ENCODE results near the gene PRDM11.

Gene PRDM11

GRCh38 chr11:45178223-45178622 is 31.8 kb downstream of the PRDM11 start:
- no peak for DNase-seq

GRCh38 chr11:45178890-45179671 is 32.6 kb downstream of the PRDM11 start:
- DNase-seq, result no peak

- DNase-seq, result no peak
Measured at GRCh38 chr11:45179686-45180178, 33.3 kb downstream of the PRDM11 start.

GRCh38 chr11:45180179-45180847 is 33.9 kb downstream of the PRDM11 start:
- DNase-seq, result no peak

- peak; percentile 23 for DNase-seq
Measured at GRCh38 chr11:45180848-45181192, 34.4 kb downstream of the PRDM11 start.

GRCh38 chr11:45181193-45181888 is 34.9 kb downstream of the PRDM11 start:
- DNase-seq, result no peak

- DNase-seq, result no peak
Measured at GRCh38 chr11:45181889-45182550, 35.6 kb downstream of the PRDM11 start.

GRCh38 chr11:45182902-45183301 is 36.5 kb downstream of the PRDM11 start:
- no peak for DNase-seq

- no peak for DNase-seq
Measured at GRCh38 chr11:45184640-45185039, 38.2 kb downstream of the PRDM11 start.

- no peak for DNase-seq
Measured at GRCh38 chr11:45185228-45185729, 38.8 kb downstream of the PRDM11 start.

GRCh38 chr11:45187375-45187774 is 40.9 kb downstream of the PRDM11 start:
- DNase-seq, result no peak

- no peak for DNase-seq
Measured at GRCh38 chr11:45188127-45188526, 41.7 kb downstream of the PRDM11 start.

- no peak for DNase-seq
Measured at GRCh38 chr11:45189230-45189629, 42.8 kb downstream of the PRDM11 start.

GRCh38 chr11:45193695-45194094 is 47.3 kb downstream of the PRDM11 start:
- DNase-seq, result no peak

GRCh38 chr11:45204761-45205160 is 58.3 kb downstream of the PRDM11 start:
- no peak for DNase-seq

- no peak for DNase-seq
Measured at GRCh38 chr11:45205978-45206377, 59.5 kb downstream of the PRDM11 start.

GRCh38 chr11:45208135-45208534 is 61.7 kb downstream of the PRDM11 start:
- no peak for DNase-seq

- DNase-seq, result no peak
Measured at GRCh38 chr11:45209000-45209879, 62.8 kb downstream of the PRDM11 start.

GRCh38 chr11:45209891-45210699 is 63.7 kb downstream of the PRDM11 start:
- DNase-seq, result peak; percentile 18

GRCh38 chr11:45210846-45211245 is 64.4 kb downstream of the PRDM11 start:
- no peak for DNase-seq

GRCh38 chr11:45211732-45212131 is 65.3 kb downstream of the PRDM11 start:
- no peak for DNase-seq

All from MV-4-11 (cell line).